Osteoblast (primary cell): Measurements from ENCODE around the gene TTC31. TPM values are rescaled to one million over a fixed set of nuclear protein-coding genes. Genes with fewer than 3 reads are reported as not detected.

Experiments used
- DNase-seq: peaks from one replicate; pipeline ENCODE4 v3.0.0; 2011; ENCODE audit warnings: low spot score, mixed read lengths; ENCODE audit not compliant: insufficient read length; ENCODE audit errors: missing footprints
- H2AFZ ChIP-seq: 2 replicates; pipeline ENCODE4 v1.6.0; 2011; ENCODE audit warnings: mild to moderate bottlenecking, low read length
- H3K27ac ChIP-seq: 2 replicates; pipeline ENCODE4 v1.5.1; 2011; ENCODE audit warnings: mild to moderate bottlenecking, low read depth, low read length, moderate library complexity
- H3K27me3 ChIP-seq: 2 replicates; pipeline ENCODE4 v1.6.0; 2012; ENCODE audit warnings: mild to moderate bottlenecking, control low read depth, inconsistent platforms, low read length, moderate library complexity; ENCODE audit not compliant: insufficient read depth
- H3K36me3 ChIP-seq: 2 replicates; pipeline ENCODE4 v1.5.1; 2011; ENCODE audit warnings: mild to moderate bottlenecking, low read length, control low read depth, moderate library complexity; ENCODE audit not compliant: insufficient read depth
- H3K4me1 ChIP-seq: 2 replicates; pipeline ENCODE4 v1.5.1; 2011; ENCODE audit warnings: mild to moderate bottlenecking, low read length, control low read depth, moderate library complexity; ENCODE audit not compliant: insufficient read depth
- H3K4me2 ChIP-seq: 2 replicates; pipeline ENCODE4 v1.6.0; 2011; ENCODE audit warnings: mild to moderate bottlenecking, low read length; ENCODE audit not compliant: insufficient read depth
- H3K4me3 ChIP-seq: fragments of 200-600 bp; sonication (generic); 3 replicates; pipeline ENCODE4 v1.5.1; 2012; ENCODE audit warnings: mild to moderate bottlenecking, low read length, inconsistent platforms; ENCODE audit not compliant: insufficient read depth
- H3K79me2 ChIP-seq: 2 replicates; pipeline ENCODE4 v1.6.0; 2012; ENCODE audit warnings: mild to moderate bottlenecking, low read length, control low read depth, inconsistent platforms; ENCODE audit not compliant: insufficient read depth
- H3K9me3 ChIP-seq: 2 replicates; pipeline ENCODE4 v1.5.1; 2011; ENCODE audit warnings: low read depth, low read length, control low read depth
- H4K20me1 ChIP-seq: 2 replicates; pipeline ENCODE4 v1.6.0; 2012; ENCODE audit warnings: mild to moderate bottlenecking, low read length, control low read depth; ENCODE audit not compliant: insufficient read depth
- CTCF ChIP-seq: IDR thresholded peaks from 2 replicates; pipeline ENCODE4 v1.5.1; 2011; ENCODE audit warnings: mild to moderate bottlenecking, low read depth, low read length, moderate library complexity; ENCODE audit errors: extremely low read depth
- total RNA-seq: library from RNA; depleted of rRNA; stranded (reverse); fragments of >200 nt; gene quantifications from 2 replicates; pipeline ENCODE4 v1.2.3, GENCODE V29; 2012

TTC31 gene
- total RNA-seq, 1 donor, result 17.0 TPM

GRCh38 chr2:74498500-74499266 lies 15.8 kb downstream of the TTC31 start:
- Histone ChIP-seq H3K36me3 (peaks cover 6% of the 10 kb centered on the region), H3K4me2 (peak overlapping the region; percentile 84), H3K9me3 (no peaks in the 10 kb centered on the region), H3K79me2 (peaks cover 8% of the 10 kb centered on the region), H3K27ac (no peak overlapping the region), H3K4me3 (peak overlapping the region; percentile 75), H2AFZ (peak overlapping the region; percentile 76), H3K4me1 (peaks cover 19% of the 10 kb centered on the region), H4K20me1 (no peaks in the 10 kb centered on the region), H3K27me3 (no peaks in the 10 kb centered on the region)
- peak; percentile 93 for DNase-seq
- TF ChIP-seq CTCF, result no peak

GRCh38 chr2:74499267-74499939 lies 16.5 kb downstream of the TTC31 start, which contains the start of gene LBX2:
Gene LBX2, minus strand, starts transcription at chr2:74499603. Its CDS starts 66 bp downstream, at chr2:74499537.
- Histone ChIP-seq H3K27me3 (no peaks in the 10 kb centered on the region), H3K36me3 (peaks cover under 1% of the 10 kb centered on the region), H3K9me3 (no peaks in the 10 kb centered on the region), H2AFZ (peak within 1 kb of the TSS; percentile 76), H3K4me2 (peak within 1 kb of the TSS; percentile 84), H4K20me1 (no peaks in the 10 kb centered on the region), H3K27ac (no peak within 1 kb of the TSS), H3K79me2 (peaks cover 15% of the 10 kb centered on the region), H3K4me3 (peak within 1 kb of the TSS; percentile 75), H3K4me1 (peaks cover 25% of the 10 kb centered on the region)
- TF ChIP-seq CTCF, result no peak
- DNase-seq, result peak; percentile 85

- no peak for TF ChIP-seq CTCF
- Histone ChIP-seq H3K9me3 (no peaks in the 10 kb centered on the region), H4K20me1 (no peaks in the 10 kb centered on the region), H2AFZ (no peak overlapping the region), H3K27ac (no peak overlapping the region), H3K36me3 (peaks cover 7% of the 10 kb centered on the region), H3K4me2 (peak overlapping the region; percentile 84), H3K79me2 (peaks cover 21% of the 10 kb centered on the region), H3K27me3 (no peaks in the 10 kb centered on the region), H3K4me3 (peak overlapping the region; percentile 75), H3K4me1 (peaks cover 32% of the 10 kb centered on the region)
- DNase-seq, result peak; percentile 72
Observed at GRCh38 chr2:74499940-74500577, 17.2 kb downstream of the TTC31 start.

- TF ChIP-seq CTCF, result no peak
- Histone ChIP-seq H3K27ac (no peak overlapping the region), H4K20me1 (no peaks in the 10 kb centered on the region), H3K4me2 (no peak overlapping the region), H3K79me2 (peaks cover 26% of the 10 kb centered on the region), H2AFZ (no peak overlapping the region), H3K4me1 (peaks cover 37% of the 10 kb centered on the region), H3K27me3 (no peaks in the 10 kb centered on the region), H3K36me3 (peaks cover 12% of the 10 kb centered on the region), H3K9me3 (no peaks in the 10 kb centered on the region), H3K4me3 (no peak overlapping the region)
- DNase-seq, result no peak
Observed at GRCh38 chr2:74500578-74500946, 17.7 kb downstream of the TTC31 start.
